Mucosa of stomach (tissue), 1 donor: ENCODE data around the gene RAD23A.
A peak's percentile ranks its signal among the peaks of the same experiment; 100 is the strongest.
"Not testable (repeated sequence)": the region's sequence is repeated elsewhere in the genome, so short reads cannot be mapped to it uniquely, and the experiment has no call there.

ENCODE experiments used
- H3K27me3 ChIP-seq: one replicate; pipeline ENCODE4 v1.7.0; 2013; ENCODE audit warnings: mild to moderate bottlenecking, low read length; ENCODE audit not compliant: control insufficient read depth, insufficient read depth
- H3K36me3 ChIP-seq: one replicate; pipeline ENCODE4 v1.7.0; 2013; ENCODE audit warnings: low read length; ENCODE audit not compliant: control insufficient read depth, insufficient read depth
- H3K4me1 ChIP-seq: one replicate; pipeline ENCODE4 v1.7.0; 2013; ENCODE audit warnings: mild to moderate bottlenecking, low read length; ENCODE audit not compliant: control insufficient read depth, insufficient read depth
- H3K4me3 ChIP-seq: one replicate; pipeline ENCODE4 v1.7.0; 2013; ENCODE audit warnings: low read length
- H3K9ac ChIP-seq: one replicate; pipeline ENCODE4 v1.7.0; 2013; ENCODE audit warnings: mild to moderate bottlenecking, low read length, moderate library complexity
- H3K9me3 ChIP-seq: one replicate; pipeline ENCODE4 v1.7.0; 2013; ENCODE audit warnings: mild to moderate bottlenecking, low read length, moderate library complexity; ENCODE audit not compliant: control insufficient read depth
- donor health status: Pancreatic carcinoma.

The RAD23A gene

GRCh38 chr19:12945479-12946091 lies at the start of gene RAD23A:
Gene RAD23A, plus strand, starts transcription at chr19:12945862. Its CDS starts 87 bp downstream, at chr19:12945949.
- H3K9me3 ChIP-seq, result no peaks in the 10 kb centered on the region
- peak within 1 kb of the TSS; percentile 53 for H3K4me3 ChIP-seq
- no peaks in the 10 kb centered on the region for H3K27me3 ChIP-seq
- peaks cover 39% of the 10 kb centered on the region for H3K4me1 ChIP-seq
- H3K36me3 ChIP-seq, result peaks cover 33% of the 10 kb centered on the region
- peak within 1 kb of the TSS; percentile 69 for H3K9ac ChIP-seq

- Histone ChIP-seq H3K36me3 (no peaks in the 10 kb centered on the region), H3K4me1 (peaks cover 8% of the 10 kb centered on the region), H3K9ac (no peak overlapping the region), H3K4me3 (no peak overlapping the region), H3K9me3 (no peaks in the 10 kb centered on the region), H3K27me3 (no peaks in the 10 kb centered on the region)
These were observed 49.2 kb upstream of the RAD23A start for GRCh38 chr19:12896460-12896859.

- Histone ChIP-seq H3K27me3 (no peaks in the 10 kb centered on the region), H3K9ac (no peak overlapping the region), H3K4me3 (no peak overlapping the region), H3K4me1 (no peaks in the 10 kb centered on the region), H3K36me3 (no peaks in the 10 kb centered on the region), H3K9me3 (no peaks in the 10 kb centered on the region)
These were observed 45.7 kb upstream of the RAD23A start for GRCh38 chr19:12899891-12900518.

- Histone ChIP-seq H3K9ac (no peak overlapping the region), H3K27me3 (no peaks in the 10 kb centered on the region), H3K9me3 (no peaks in the 10 kb centered on the region), H3K36me3 (no peaks in the 10 kb centered on the region), H3K4me1 (peaks cover 1% of the 10 kb centered on the region), H3K4me3 (no peak overlapping the region)
These were observed 38.5 kb upstream of the RAD23A start for GRCh38 chr19:12907166-12907565.

- Histone ChIP-seq H3K4me3 (no peak overlapping the region), H3K9me3 (no peaks in the 10 kb centered on the region), H3K27me3 (no peaks in the 10 kb centered on the region), H3K4me1 (peaks cover 19% of the 10 kb centered on the region), H3K36me3 (no peaks in the 10 kb centered on the region), H3K9ac (no peak overlapping the region)
These were observed 33.1 kb upstream of the RAD23A start for GRCh38 chr19:12912571-12912970.

DNA sequence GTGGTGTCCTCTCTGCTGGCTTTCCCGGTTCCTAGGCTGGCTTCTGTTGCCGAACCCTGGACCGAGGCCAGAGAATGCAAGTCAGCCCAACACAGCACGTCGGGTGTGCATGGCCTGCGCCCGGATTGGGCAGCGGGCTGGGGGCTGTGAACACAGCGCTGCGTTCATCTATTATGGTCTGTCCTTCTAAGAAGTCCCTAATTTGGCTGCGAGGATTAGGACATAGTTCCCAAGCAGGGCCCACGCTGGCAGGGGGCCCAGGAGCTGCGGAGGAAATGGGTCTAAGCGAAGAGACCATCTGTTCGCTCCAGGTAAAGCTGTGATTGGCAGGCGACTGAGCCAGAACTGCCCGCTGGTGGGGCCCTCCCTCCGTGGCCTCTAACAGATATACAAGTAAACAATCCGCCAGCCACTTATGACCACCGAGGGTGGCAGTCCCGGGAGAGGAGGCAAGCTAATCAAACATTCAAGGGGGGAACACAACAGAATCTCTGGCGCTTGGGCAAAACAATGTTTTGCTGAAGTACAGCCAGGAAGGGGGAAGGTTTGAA lies 32.6 kb upstream of the RAD23A start:
- H3K9ac ChIP-seq, result peak overlapping the region; percentile 38
- H3K4me3 ChIP-seq, result no peak overlapping the region

GRCh38 chr19:12913851-12914690 lies 31.6 kb upstream of the RAD23A start:
- no peaks in the 10 kb centered on the region for H3K9me3 ChIP-seq
- no peaks in the 10 kb centered on the region for H3K36me3 ChIP-seq
- no peak overlapping the region for H3K4me3 ChIP-seq
- peaks cover 19% of the 10 kb centered on the region for H3K4me1 ChIP-seq
- H3K27me3 ChIP-seq, result no peaks in the 10 kb centered on the region
- H3K9ac ChIP-seq, result no peak overlapping the region

More for the DNA sequence above, 32.6 kb upstream of the RAD23A start:
- H3K27me3 ChIP-seq, result no peaks in the 10 kb centered on the region
- no peaks in the 10 kb centered on the region for H3K36me3 ChIP-seq
- no peaks in the 10 kb centered on the region for H3K9me3 ChIP-seq
- H3K4me1 ChIP-seq, result peaks cover 19% of the 10 kb centered on the region

DNA sequence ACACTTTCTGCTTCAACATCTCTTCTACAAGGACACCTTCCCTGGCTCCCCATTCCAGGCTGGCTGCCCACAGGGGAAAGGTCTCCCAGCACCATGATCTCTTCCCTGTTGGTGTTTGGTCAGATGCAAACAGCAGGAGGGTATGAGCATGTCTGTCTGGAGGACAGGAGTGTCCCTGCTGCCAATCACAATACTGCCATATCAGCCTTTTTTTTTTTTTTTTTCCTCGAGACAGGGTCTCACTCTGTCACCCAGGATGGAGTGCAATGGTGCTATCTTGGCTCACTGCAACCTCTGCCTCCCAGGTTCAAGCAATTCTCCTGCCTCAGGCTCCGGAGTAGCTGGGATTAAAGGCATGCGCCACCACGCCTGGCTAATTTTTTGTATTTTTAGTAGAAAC lies 29.8 kb upstream of the RAD23A start:
- not testable (repeated sequence) for H3K36me3 ChIP-seq, H3K9ac ChIP-seq, H3K4me3 ChIP-seq, H3K9me3 ChIP-seq, H3K27me3 ChIP-seq
- peaks cover 19% of the 10 kb centered on the region for H3K4me1 ChIP-seq

GRCh38 chr19:12918253-12918652 lies 27.4 kb upstream of the RAD23A start:
- H3K9ac ChIP-seq, result no peak overlapping the region
- no peaks in the 10 kb centered on the region for H3K27me3 ChIP-seq
- no peaks in the 10 kb centered on the region for H3K36me3 ChIP-seq
- no peak overlapping the region for H3K4me3 ChIP-seq
- peaks cover 7% of the 10 kb centered on the region for H3K4me1 ChIP-seq
- H3K9me3 ChIP-seq, result no peaks in the 10 kb centered on the region

DNA sequence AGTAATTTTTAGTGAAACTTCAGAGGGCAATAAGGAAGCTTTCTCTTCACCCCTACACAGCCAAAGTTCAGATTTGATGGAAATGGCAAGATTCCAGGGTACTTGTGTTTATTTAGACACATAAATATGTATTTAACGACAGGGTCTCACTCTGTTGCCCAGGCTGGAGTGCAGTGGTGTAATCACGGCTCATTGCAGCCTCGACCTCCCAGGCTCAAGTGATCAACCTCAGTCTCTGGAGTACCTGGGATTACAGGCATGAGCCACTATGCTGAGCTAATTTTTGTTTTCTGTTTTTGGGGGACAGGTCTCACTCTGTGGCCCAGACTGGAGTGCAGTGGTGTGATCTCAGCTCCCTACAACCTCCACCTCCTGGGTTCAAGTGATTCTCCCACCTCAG lies 24.6 kb upstream of the RAD23A start:
- no peaks in the 10 kb centered on the region for H3K27me3 ChIP-seq
- peaks cover 9% of the 10 kb centered on the region for H3K36me3 ChIP-seq
- no peak overlapping the region for H3K9ac ChIP-seq
- no peak overlapping the region for H3K4me3 ChIP-seq
- H3K4me1 ChIP-seq, result no peaks in the 10 kb centered on the region
- H3K9me3 ChIP-seq, result no peaks in the 10 kb centered on the region

GRCh38 chr19:12922959-12923358 lies 22.7 kb upstream of the RAD23A start:
- H3K9ac ChIP-seq, result no peak overlapping the region
- H3K9me3 ChIP-seq, result no peaks in the 10 kb centered on the region
- H3K27me3 ChIP-seq, result no peaks in the 10 kb centered on the region
- H3K36me3 ChIP-seq, result peaks cover 12% of the 10 kb centered on the region
- no peak overlapping the region for H3K4me3 ChIP-seq
- H3K4me1 ChIP-seq, result no peaks in the 10 kb centered on the region
